HCT116 (cell line): ENCODE measurements around the gene VWF. TPM values are rescaled to one million over a fixed set of nuclear protein-coding genes. Genes with fewer than 3 reads are reported as not detected.

Experiments
- ATAC-seq: fragments of 200-7000 bp; cut with Tn5 transposase; 2 replicates; pipeline ENCODE4 v1.9.1; 2020; ENCODE audit warnings: mild to moderate bottlenecking, moderate library complexity
- BruUV-seq: library from RNA; stranded (reverse); fragments of 400-500 nt; replicated peaks from 2 replicates; lab custom pipeline; 2021; lab: Mats Ljungman, UMichigan
- CTCF ChIA-PET: fragments of 300-600 bp; sonication (Branson Sonifier 250); formaldehyde crosslinking; loops from one replicate; lab custom pipeline; 2021; ENCODE audit warnings: antibody characterized with exemption; lab: Charles Lee
- POLR2A ChIA-PET: fragments of 300-600, 350-600 bp; sonication (Branson Sonifier 250); formaldehyde crosslinking; loops from one replicate; lab custom pipeline; 2021; ENCODE audit warnings: antibody characterized with exemption; lab: Charles Lee
- RAD21 ChIA-PET, 2 experiments: fragments of 300-600 bp; sonication (Branson Sonifier 250); formaldehyde crosslinking; loops; one replicate each; lab custom pipeline; 2023; ENCODE audit warnings: low total read pairs in 2 of 2; ENCODE audit not compliant: uncharacterized antibody in 2 of 2, unreplicated experiment in 2 of 2, low non-redundant PET in 1 of 2; lab: Charles Lee
- DNase-seq: peaks from one replicate; pipeline ENCODE4 v3.0.0-alpha.2; 2010; ENCODE audit warnings: low read depth, low spot score
- H2AFZ ChIP-seq: fragments of 200-600 bp; shearing (Covaris generic), sonication (generic); 2 replicates; pipeline ENCODE4 v1.6.1; 2017; ENCODE audit warnings: low read depth, mixed run types, mixed read lengths, antibody characterized with exemption, low read length; ENCODE audit not compliant: poor library complexity, severe bottlenecking
- H3K27ac ChIP-seq: 2 replicates; pipeline ENCODE4 v1.5.1; 2012; ENCODE audit warnings: low read depth, low read length
- H3K27me3 ChIP-seq: fragments of 200-600 bp; sonication (generic); 2 replicates; pipeline ENCODE4 v1.6.1; 2016; ENCODE audit warnings: mixed run types, low read length, mixed read lengths; ENCODE audit not compliant: insufficient read depth
- H3K36me3 ChIP-seq, 2 experiments: fragments of 200-500 bp in 1 of 2; fragments of 200-600 bp in 1 of 2; sonication (Bioruptor generic) in 1 of 2; sonication (generic) in 1 of 2; 2 replicates each; pipeline versions ENCODE4 v1.5.1 to v1.6.1; 2014 to 2016; ENCODE audit warnings: low read length in 2 of 2, inconsistent platforms in 1 of 2, mixed read lengths in 1 of 2, mixed run types in 1 of 2; ENCODE audit not compliant: insufficient read depth in 2 of 2, control insufficient read depth in 1 of 2
- H3K4me1 ChIP-seq, 2 experiments: fragments of 200-600 bp in 1 of 2; sonication (generic) in 1 of 2; 2 replicates each; pipeline versions ENCODE4 v1.5.1 to v1.6.1; 2012 to 2017; ENCODE audit warnings: low read length in 2 of 2, inconsistent platforms in 1 of 2, mild to moderate bottlenecking in 1 of 2, mixed read lengths in 1 of 2, mixed run types in 1 of 2, moderate library complexity in 1 of 2; ENCODE audit not compliant: insufficient read depth in 2 of 2, control insufficient read depth in 1 of 2
- H3K4me2 ChIP-seq: fragments of 200-600 bp; sonication (generic); 2 replicates; pipeline ENCODE4 v1.6.1; 2017; ENCODE audit warnings: mixed run types, low read length, mixed read lengths
- H3K4me3 ChIP-seq, 2 experiments: fragments of 200-600 bp in 1 of 2; sonication (generic) in 1 of 2; replicated peaks in 1 of 2; 2 replicates each; pipeline ENCODE4 v1.5.1; 2011 to 2016; ENCODE audit warnings: low read length in 2 of 2, control low read depth in 1 of 2, low read depth in 1 of 2, mild to moderate bottlenecking in 1 of 2, mixed read lengths in 1 of 2, mixed run types in 1 of 2
- H3K79me2 ChIP-seq: fragments of 200-600 bp; sonication (generic); 2 replicates; pipeline ENCODE4 v1.6.1; 2017; ENCODE audit warnings: mild to moderate bottlenecking, mixed run types, low read length, moderate library complexity, mixed read lengths; ENCODE audit not compliant: insufficient read depth
- H3K9ac ChIP-seq: fragments of 200-600 bp; sonication (generic); 2 replicates; pipeline ENCODE4 v1.6.1; 2016; ENCODE audit warnings: low read length, mixed read lengths
- H3K9me2 ChIP-seq: fragments of 200-600 bp; sonication (generic), shearing (Covaris generic); 2 replicates; pipeline ENCODE4 v1.6.1; 2017; ENCODE audit warnings: mixed run types, mild to moderate bottlenecking, moderate library complexity; ENCODE audit not compliant: insufficient read depth
- H3K9me3 ChIP-seq, 2 experiments: fragments of 200-500 bp in 1 of 2; fragments of 200-600 bp in 1 of 2; sonication (Bioruptor generic) in 1 of 2; sonication (generic) in 1 of 2; 2 replicates each; pipeline ENCODE4 v1.6.1; 2014 to 2017; ENCODE audit warnings: low read length in 2 of 2, mixed read lengths in 2 of 2, inconsistent platforms in 1 of 2, low read depth in 1 of 2, mild to moderate bottlenecking in 1 of 2, mixed run types in 1 of 2, moderate library complexity in 1 of 2; ENCODE audit not compliant: control insufficient read depth in 1 of 2, insufficient read depth in 1 of 2
- H4K20me1 ChIP-seq: fragments of 200-600 bp; sonication (generic), shearing (Covaris generic); 2 replicates; pipeline ENCODE4 v1.6.1; 2017; ENCODE audit warnings: mixed run types, mild to moderate bottlenecking, moderate library complexity; ENCODE audit not compliant: insufficient read depth
- CBX3 ChIP-seq: IDR thresholded peaks from 2 replicates; pipeline ENCODE4 v1.6.1; 2012; ENCODE audit warnings: low read depth
- CEBPB ChIP-seq: IDR thresholded peaks from 2 replicates; pipeline ENCODE4 v1.6.1; 2012; ENCODE audit warnings: low read depth
- EZH2phosphoT487 ChIP-seq: fragments of 200-600 bp; IDR thresholded peaks from 2 replicates; pipeline ENCODE4 v1.6.1; 2018; ENCODE audit warnings: antibody characterized with exemption, borderline replicate concordance
- JUND ChIP-seq: IDR thresholded peaks from 2 replicates; pipeline ENCODE4 v1.6.1; 2012
- POLR2A ChIP-seq: IDR thresholded peaks from 2 replicates; pipeline ENCODE4 v1.7.0; 2011; ENCODE audit warnings: borderline replicate concordance; ENCODE audit not compliant: insufficient read depth, insufficient read length; ENCODE audit errors: extremely low read depth
- POLR2AphosphoS5 ChIP-seq: IDR thresholded peaks from 2 replicates; pipeline ENCODE4 v1.6.1; 2011; ENCODE audit warnings: mild to moderate bottlenecking, low read depth, low read length, moderate library complexity
- RAD21 ChIP-seq: IDR thresholded peaks from 2 replicates; pipeline ENCODE4 v1.6.1; 2012; ENCODE audit warnings: low read depth, mild to moderate bottlenecking
- SIN3A ChIP-seq: IDR thresholded peaks from 2 replicates; pipeline ENCODE4 v1.6.1; 2012; ENCODE audit warnings: low read depth
- SRF ChIP-seq: IDR thresholded peaks from 2 replicates; pipeline ENCODE4 v1.6.1; 2012; ENCODE audit warnings: low read depth
- ZBTB33 ChIP-seq: IDR thresholded peaks from 2 replicates; pipeline ENCODE4 v1.6.1; 2011; ENCODE audit warnings: mild to moderate bottlenecking, low read length, moderate library complexity; ENCODE audit not compliant: insufficient replicate concordance; ENCODE audit errors: extremely low read depth
- intact Hi-C: fragments of 100-400 bp; cut with micrococcal nuclease; formaldehyde crosslinking; loops from 2 replicates; pipeline ENCODE4 v1.10.0; 2022
- total RNA-seq: library from RNA; stranded (reverse); gene quantifications from one replicate; pipeline ENCODE4 v1.2.1, GENCODE V29; 2021; ENCODE audit not compliant: unreplicated experiment
- TF ChIP-seq, protein P1 (sequence below), 3 experiments: fragments of 200-600 bp in 1 of 3; sonication (generic) in 1 of 3; IDR thresholded peaks in 2 of 3; conservative IDR thresholded peaks in 1 of 3; 2 replicates each; pipeline ENCODE4 v1.5.1; 2012 to 2017; ENCODE audit warnings: low read depth in 2 of 3, low read length in 2 of 3, antibody characterized with exemption in 1 of 3, borderline replicate concordance in 1 of 3, control low read depth in 1 of 3, mild to moderate bottlenecking in 1 of 3, mixed read lengths in 1 of 3, mixed run types in 1 of 3, moderate library complexity in 1 of 3; ENCODE audit not compliant: insufficient read depth in 1 of 3

The VWF gene
- total RNA-seq, 1 experiment from 2014 or later: 0.57 TPM

- DNase-seq: no peak
- H3K4me2 ChIP-seq: no peak overlapping the region
- H3K27ac ChIP-seq: no peak overlapping the region
- no peak overlapping the region for H2AFZ ChIP-seq
- H3K4me3 ChIP-seq: no peak overlapping the region
- H3K36me3 ChIP-seq: no peaks in the 10 kb centered on the region
- H3K9me3 ChIP-seq: no peaks in the 10 kb centered on the region
- no peak for TF ChIP-seq SRF
- no peak for TF ChIP-seq SIN3A
- no peak for TF ChIP-seq EZH2phosphoT487
- no peak for TF ChIP-seq POLR2AphosphoS5
- TF ChIP-seq, protein P1, sequence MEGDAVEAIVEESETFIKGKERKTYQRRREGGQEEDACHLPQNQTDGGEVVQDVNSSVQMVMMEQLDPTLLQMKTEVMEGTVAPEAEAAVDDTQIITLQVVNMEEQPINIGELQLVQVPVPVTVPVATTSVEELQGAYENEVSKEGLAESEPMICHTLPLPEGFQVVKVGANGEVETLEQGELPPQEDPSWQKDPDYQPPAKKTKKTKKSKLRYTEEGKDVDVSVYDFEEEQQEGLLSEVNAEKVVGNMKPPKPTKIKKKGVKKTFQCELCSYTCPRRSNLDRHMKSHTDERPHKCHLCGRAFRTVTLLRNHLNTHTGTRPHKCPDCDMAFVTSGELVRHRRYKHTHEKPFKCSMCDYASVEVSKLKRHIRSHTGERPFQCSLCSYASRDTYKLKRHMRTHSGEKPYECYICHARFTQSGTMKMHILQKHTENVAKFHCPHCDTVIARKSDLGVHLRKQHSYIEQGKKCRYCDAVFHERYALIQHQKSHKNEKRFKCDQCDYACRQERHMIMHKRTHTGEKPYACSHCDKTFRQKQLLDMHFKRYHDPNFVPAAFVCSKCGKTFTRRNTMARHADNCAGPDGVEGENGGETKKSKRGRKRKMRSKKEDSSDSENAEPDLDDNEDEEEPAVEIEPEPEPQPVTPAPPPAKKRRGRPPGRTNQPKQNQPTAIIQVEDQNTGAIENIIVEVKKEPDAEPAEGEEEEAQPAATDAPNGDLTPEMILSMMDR (IDR thresholded peaks at IDR 0.05 in 2 of 3, conservative IDR thresholded peaks at IDR 0.05 in 1 of 3; ENCODE audit: borderline replicate concordance in 1 of 3, insufficient read depth in 1 of 3, low read depth in 2 of 3, low read length in 2 of 3): no peak
- TF ChIP-seq, all 23 proteins: peak for 0
- Histone ChIP-seq H3K9ac (no peak overlapping the region), H3K9me2 (no peaks in the 10 kb centered on the region), H4K20me1 (no peaks in the 10 kb centered on the region), H3K27me3 (peaks cover 23% of the 10 kb centered on the region; the same call in 1 of the 2 replicates), H3K79me2 (no peaks in the 10 kb centered on the region), H3K4me1 (no peaks in the 10 kb centered on the region)
- no peak for ATAC-seq
- ChIA-PET POLR2A (no interaction called here), RAD21 (no interaction called here), CTCF (no interaction called here)
- no TSS peak for BruUV-seq
- intact Hi-C loops: no loop called here
These were observed 178.1 kb downstream of the VWF start for GRCh38 chr12:5946388-5946787.

DNA sequence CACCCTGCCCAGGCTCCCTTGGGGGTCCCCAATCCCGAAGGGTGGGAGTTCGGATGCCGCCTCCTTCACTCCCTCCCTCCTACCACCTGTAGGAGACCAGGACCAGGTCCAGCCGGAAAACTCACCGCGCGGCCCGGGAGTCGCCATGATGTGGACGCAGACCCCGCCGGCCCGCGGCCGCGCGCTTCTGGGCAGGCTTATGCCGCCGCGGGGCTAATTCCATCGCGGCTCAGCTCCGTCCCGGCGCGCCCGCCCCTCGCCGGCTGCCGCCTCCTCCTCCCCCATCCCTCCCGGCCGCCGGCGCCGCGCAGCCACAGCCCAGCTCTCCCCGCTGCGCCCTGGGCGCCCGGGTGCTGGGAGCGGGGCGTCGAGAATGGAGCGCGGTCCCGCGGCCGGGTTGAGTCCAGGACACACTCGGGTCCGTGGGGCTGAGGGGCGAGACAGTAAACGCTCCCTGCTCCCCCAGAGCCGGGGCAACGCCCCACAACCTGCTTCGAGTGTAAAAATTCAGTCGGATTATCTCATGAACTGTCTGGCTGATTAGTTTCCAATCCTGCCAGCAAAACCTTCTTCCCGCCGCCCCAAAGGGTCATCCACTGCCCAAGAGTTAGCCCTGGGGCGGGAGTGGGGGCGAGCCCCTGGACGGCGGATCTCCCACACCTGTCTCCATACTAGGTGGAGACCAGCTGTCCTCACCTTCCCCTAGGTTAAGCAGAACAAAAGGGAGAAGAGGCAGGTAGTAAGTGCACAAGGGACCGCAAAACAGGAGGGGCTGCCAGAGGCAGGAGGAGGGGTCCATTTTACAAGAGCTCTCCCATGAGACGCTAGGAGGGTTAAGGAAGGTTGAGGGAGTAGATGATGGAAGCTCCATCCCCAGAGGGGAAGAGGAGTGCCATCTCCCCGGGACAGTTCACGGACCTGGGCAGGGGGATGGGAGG lies 179.1 kb downstream of the VWF start, which contains the start of gene ANO2:
Gene ANO2, minus strand, starts transcription at position 189 of the 938 bp plus-strand sequence. Its CDS starts 42 bp downstream, at position 147.
- ChIA-PET CTCF (no interaction called here), RAD21 (no interaction called here), POLR2A (no interaction called here)
- Histone ChIP-seq H3K27ac (no peak within 1 kb of the TSS), H3K4me1 (no peaks in the 10 kb centered on the region), H4K20me1 (no peaks in the 10 kb centered on the region), H3K9ac (no peak within 1 kb of the TSS), H2AFZ (no peak within 1 kb of the TSS), H3K79me2 (no peaks in the 10 kb centered on the region), H3K4me2 (no peak within 1 kb of the TSS), H3K9me3 (no peaks in the 10 kb centered on the region), H3K4me3 (no peak within 1 kb of the TSS), H3K9me2 (no peaks in the 10 kb centered on the region), H3K27me3 (peaks cover 18% of the 10 kb centered on the region; the same call in 1 of the 2 replicates), H3K36me3 (no peaks in the 10 kb centered on the region)
- DNase-seq (no peak), ATAC-seq (no peak)
- intact Hi-C loops: no loop called here
- BruUV-seq: no TSS peak
- TF ChIP-seq JUND (no peak), RAD21 (no peak), POLR2A (no peak), POLR2AphosphoS5 (no peak), ZBTB33 (no peak), CBX3 (no peak), CEBPB (no peak)
- TF ChIP-seq, protein P1 (IDR thresholded peaks at IDR 0.05 in 2 of 3, conservative IDR thresholded peaks at IDR 0.05 in 1 of 3; ENCODE audit: borderline replicate concordance in 1 of 3, insufficient read depth in 1 of 3, low read depth in 2 of 3, low read length in 2 of 3): no peak
